ENCODE data around the gene TOB1. TPM values are rescaled to one million over a fixed set of nuclear protein-coding genes. Genes with fewer than 3 reads are reported as not detected.

The TOB1 gene
- total and polyA plus RNA-seq, 3 donors from 2014 or later: 18.4 to 42.8 (median 26.1) TPM

- WGBS, 2 donors: 91 to 96% methylated on average over 5 of the region's 5 CpGs
- no peak for DNase-seq
- Histone ChIP-seq H3K4me1 (no peaks in the 10 kb centered on the region), H3K27me3 (no peaks in the 10 kb centered on the region), H3K36me3 (ENCODE audit: low read depth, missing control alignments) (no peaks in the 10 kb centered on the region), H3K9me3 (no peaks in the 10 kb centered on the region), H3K4me3 (no peak overlapping the region), H3K27ac (no peak overlapping the region)
- intact Hi-C loops (cut with DNase I; ENCODE audit: low total_unique reads): no loop called here
- TF ChIP-seq POLR2A (IDR thresholded peaks at IDR 0.05): no peak
- TF ChIP-seq CTCF (IDR thresholded peaks at IDR 0.05): no peak
Measured at GRCh38 chr17:50816271-50816670, 49.9 kb downstream of the TOB1 start.

- Histone ChIP-seq H3K4me3 (no peak overlapping the region), H3K27me3 (no peaks in the 10 kb centered on the region), H3K4me1 (no peaks in the 10 kb centered on the region), H3K36me3 (ENCODE audit: low read depth, missing control alignments) (no peaks in the 10 kb centered on the region), H3K9me3 (no peaks in the 10 kb centered on the region), H3K27ac (no peak overlapping the region)
- WGBS, 2 donors: 57 to 82% methylated on average over 3 of the region's 3 CpGs
- intact Hi-C loops (cut with DNase I; ENCODE audit: low total_unique reads): no loop called here
- TF ChIP-seq CTCF (IDR thresholded peaks at IDR 0.05) (no peak), POLR2A (IDR thresholded peaks at IDR 0.05) (no peak)
- no peak for DNase-seq
Measured at GRCh38 chr17:50815400-50815799, 50.8 kb downstream of the TOB1 start.

GRCh38 chr17:50813583-50813982 is 52.6 kb downstream of the TOB1 start:
- H3K36me3 ChIP-seq (ENCODE audit: low read depth, missing control alignments): no peaks in the 10 kb centered on the region
- peaks cover 3% of the 10 kb centered on the region for H3K4me1 ChIP-seq
- no peak overlapping the region for H3K4me3 ChIP-seq
- intact Hi-C loops (cut with DNase I; ENCODE audit: low total_unique reads): no loop called here
- no peak overlapping the region for H3K27ac ChIP-seq
- no peaks in the 10 kb centered on the region for H3K27me3 ChIP-seq
- TF ChIP-seq POLR2A (IDR thresholded peaks at IDR 0.05) (no peak), CTCF (IDR thresholded peaks at IDR 0.05) (no peak)
- no peak for DNase-seq
- no peaks in the 10 kb centered on the region for H3K9me3 ChIP-seq

Other genes with a start within 250 kb of the TOB1 start
- gene ABCC3, start 231.5 kb downstream of the TOB1 start, total RNA-seq: 10 to 100 TPM in 1 of 2 donors, 1 to 10 TPM in 1; 10.0 to 12.1 TPM
- gene ABCC3, start 231.5 kb downstream of the TOB1 start, polyA plus RNA-seq (ENCODE audit: insufficient read depth, low read depth, low replicate concordance): 15.4 TPM
- 10 to 100 TPM; 24.3 to 31.7 TPM for gene ANKRD40, start 158.4 kb downstream of the TOB1 start, total RNA-seq
- gene ANKRD40, start 158.4 kb downstream of the TOB1 start, polyA plus RNA-seq (ENCODE audit: insufficient read depth, low read depth, low replicate concordance): 24.7 TPM
- gene LUC7L3, start 146.8 kb downstream of the TOB1 start, total RNA-seq: 100 to 1,000 TPM; 115 to 160 TPM
- 37.4 TPM for gene LUC7L3, start 146.8 kb downstream of the TOB1 start, polyA plus RNA-seq (ENCODE audit: insufficient read depth, low read depth, low replicate concordance)
- gene ANKRD40CL, start 98.8 kb downstream of the TOB1 start, total RNA-seq: not detected
- gene ANKRD40CL, start 98.8 kb downstream of the TOB1 start, polyA plus RNA-seq (ENCODE audit: insufficient read depth, low read depth, low replicate concordance): not detected
- gene WFIKKN2, start 30.8 kb downstream of the TOB1 start, total RNA-seq: 1 to 10 TPM; 3.7 to 7.3 TPM
- 6.8 TPM for gene WFIKKN2, start 30.8 kb downstream of the TOB1 start, polyA plus RNA-seq (ENCODE audit: insufficient read depth, low read depth, low replicate concordance)